HFF-Myc (cell line): ENCODE results near the gene PPP2R2B.

Experiments used
- DNase-seq: peaks from one replicate; pipeline ENCODE4 v3.0.0-alpha.2; 2011; ENCODE audit warnings: low read depth; ENCODE audit errors: extremely low read depth
- H3K4me3 ChIP-seq: replicated peaks from 2 replicates; pipeline ENCODE4 v1.5.1; 2011; ENCODE audit warnings: low read depth, mild to moderate bottlenecking, control low read depth, low read length
- TF ChIP-seq, protein P1 (sequence below): IDR thresholded peaks from 2 replicates; pipeline ENCODE4 v1.5.1; 2012; ENCODE audit warnings: mild to moderate bottlenecking, low read depth, low read length, control low read depth; ENCODE audit errors: missing control alignments

Gene PPP2R2B

DNA sequence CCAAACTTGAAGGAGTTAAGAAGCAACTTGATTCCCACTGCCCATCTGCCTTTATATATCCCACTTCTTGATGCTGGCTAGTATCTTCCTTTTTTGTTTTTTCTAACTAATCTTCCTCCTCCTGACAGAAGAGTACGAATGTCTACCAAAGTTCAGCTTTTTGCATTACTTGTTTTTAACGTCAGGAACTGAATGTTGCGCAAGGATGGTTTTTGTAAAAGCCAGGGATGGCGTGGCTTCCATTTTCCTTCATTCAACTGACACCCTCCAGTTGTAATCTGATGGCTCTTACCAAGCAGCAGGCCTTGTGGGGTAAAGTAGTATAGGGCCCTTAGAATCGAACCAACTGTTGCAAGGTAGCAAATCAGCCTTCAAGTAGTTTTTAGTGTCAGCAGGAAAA lies 291.8 kb downstream of the PPP2R2B start:
- TF ChIP-seq, protein P1, sequence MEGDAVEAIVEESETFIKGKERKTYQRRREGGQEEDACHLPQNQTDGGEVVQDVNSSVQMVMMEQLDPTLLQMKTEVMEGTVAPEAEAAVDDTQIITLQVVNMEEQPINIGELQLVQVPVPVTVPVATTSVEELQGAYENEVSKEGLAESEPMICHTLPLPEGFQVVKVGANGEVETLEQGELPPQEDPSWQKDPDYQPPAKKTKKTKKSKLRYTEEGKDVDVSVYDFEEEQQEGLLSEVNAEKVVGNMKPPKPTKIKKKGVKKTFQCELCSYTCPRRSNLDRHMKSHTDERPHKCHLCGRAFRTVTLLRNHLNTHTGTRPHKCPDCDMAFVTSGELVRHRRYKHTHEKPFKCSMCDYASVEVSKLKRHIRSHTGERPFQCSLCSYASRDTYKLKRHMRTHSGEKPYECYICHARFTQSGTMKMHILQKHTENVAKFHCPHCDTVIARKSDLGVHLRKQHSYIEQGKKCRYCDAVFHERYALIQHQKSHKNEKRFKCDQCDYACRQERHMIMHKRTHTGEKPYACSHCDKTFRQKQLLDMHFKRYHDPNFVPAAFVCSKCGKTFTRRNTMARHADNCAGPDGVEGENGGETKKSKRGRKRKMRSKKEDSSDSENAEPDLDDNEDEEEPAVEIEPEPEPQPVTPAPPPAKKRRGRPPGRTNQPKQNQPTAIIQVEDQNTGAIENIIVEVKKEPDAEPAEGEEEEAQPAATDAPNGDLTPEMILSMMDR: no peak
- no peak for DNase-seq
- no peak overlapping the region for H3K4me3 ChIP-seq

DNA sequence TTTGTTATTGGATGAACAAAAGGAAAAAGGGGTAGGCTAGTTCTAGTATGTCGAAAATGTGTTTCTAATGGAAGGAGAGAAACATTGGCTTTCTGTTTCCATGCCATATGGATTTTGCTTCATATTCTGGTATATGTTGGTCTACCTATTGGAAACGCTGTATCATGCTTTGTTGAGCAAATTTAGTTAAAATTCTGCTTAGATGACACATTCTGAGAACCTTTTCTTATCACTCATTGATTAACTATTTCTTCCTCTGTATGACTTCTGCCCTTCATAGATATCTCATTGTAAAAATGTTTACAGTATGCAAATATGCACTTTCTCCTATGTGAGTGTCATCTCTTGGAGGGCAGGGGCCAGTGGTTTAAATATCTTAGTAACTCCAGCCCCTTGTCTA lies 293.8 kb downstream of the PPP2R2B start:
- H3K4me3 ChIP-seq: no peak overlapping the region
- TF ChIP-seq, protein P1: no peak
- no peak for DNase-seq

DNA sequence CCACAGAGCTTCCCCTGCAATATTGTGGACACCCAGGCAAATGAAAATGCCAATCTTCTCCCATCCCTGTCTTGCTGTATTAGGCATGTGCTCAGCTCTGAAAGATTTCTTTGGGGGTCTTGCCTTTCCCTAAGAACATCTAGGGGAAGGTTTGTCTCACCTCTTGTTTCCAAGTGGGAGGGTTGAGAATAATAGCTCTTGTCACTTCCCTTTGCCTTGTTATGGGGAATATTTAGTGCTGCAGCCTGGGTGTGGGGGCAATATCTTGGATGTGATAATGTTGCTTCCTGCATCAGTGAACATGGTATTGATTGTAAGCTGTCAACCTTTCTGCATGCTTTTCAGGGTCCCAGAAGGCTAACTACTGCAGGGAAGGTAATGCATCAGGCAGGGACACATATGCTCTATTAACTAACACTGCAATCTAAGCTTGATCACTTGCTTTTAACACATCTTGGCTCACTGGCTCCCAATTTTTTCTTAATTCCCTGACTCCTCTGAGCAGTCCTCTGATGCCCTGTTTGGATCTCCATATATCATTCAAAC lies 296.4 kb downstream of the PPP2R2B start:
- no peak for DNase-seq
- TF ChIP-seq, protein P1: no peak
- no peak overlapping the region for H3K4me3 ChIP-seq

DNA sequence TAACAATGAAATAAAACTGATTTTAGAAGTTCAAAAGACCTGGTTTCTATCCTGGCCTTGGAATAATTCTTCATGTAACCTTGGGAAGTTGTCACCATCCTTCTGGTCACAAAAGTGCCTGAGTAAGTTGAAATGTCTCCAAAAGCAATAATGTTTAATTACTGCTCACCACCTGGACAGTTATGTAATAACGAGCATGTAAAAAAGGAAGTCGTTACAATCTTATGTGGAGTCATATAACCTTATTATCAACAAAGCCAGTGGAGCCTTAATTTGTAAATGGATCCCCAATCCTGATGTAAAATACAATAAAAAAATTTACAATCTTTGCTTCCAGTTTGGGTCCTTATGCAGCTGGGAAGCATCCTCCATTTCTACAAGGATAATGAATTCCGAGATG lies 298.3 kb downstream of the PPP2R2B start:
- TF ChIP-seq, protein P1: no peak
- no peak for DNase-seq

DNA sequence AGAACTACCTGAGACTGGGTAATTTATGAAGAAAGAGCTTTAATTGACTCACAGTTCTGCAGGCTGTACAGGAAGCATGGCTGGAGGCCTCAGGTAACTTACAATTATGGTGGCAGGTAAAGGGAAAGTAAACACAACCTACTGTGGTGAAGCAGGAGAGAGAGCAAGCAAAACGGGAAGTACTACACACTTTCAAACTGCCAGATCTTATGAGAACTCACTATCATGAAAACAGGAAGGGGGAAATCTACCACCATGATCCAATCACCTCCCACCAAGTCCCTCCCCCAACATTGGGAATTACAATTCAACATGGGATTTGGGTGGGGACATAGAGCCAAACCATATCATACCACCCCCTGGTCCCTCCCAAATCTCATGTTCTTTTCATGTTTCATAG lies 303.8 kb downstream of the PPP2R2B start:
- no peak overlapping the region for H3K4me3 ChIP-seq
- no peak for DNase-seq
- TF ChIP-seq, protein P1: no peak

More for the DNA sequence above, 298.3 kb downstream of the PPP2R2B start:
- H3K4me3 ChIP-seq: no peak overlapping the region

DNA sequence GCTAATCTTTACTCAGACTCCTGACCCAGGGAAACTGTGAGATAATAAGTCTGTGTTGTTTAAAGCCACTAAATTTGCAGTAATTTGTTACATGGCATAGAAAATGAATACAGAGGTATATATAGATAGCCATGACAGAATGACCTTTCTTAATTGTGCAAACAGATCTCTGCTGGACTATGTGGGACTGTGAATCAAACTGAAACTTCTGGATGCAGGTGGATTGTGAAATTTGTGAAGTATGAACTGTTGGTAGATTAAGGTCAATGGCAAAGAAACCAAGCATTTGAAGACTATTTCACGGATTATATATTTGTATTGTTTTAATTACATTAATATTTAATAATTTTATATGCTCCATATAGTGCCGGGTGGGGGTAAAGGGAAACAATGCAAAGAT lies 310.4 kb downstream of the PPP2R2B start:
- TF ChIP-seq, protein P1: no peak
- H3K4me3 ChIP-seq: no peak overlapping the region
- no peak for DNase-seq

DNA sequence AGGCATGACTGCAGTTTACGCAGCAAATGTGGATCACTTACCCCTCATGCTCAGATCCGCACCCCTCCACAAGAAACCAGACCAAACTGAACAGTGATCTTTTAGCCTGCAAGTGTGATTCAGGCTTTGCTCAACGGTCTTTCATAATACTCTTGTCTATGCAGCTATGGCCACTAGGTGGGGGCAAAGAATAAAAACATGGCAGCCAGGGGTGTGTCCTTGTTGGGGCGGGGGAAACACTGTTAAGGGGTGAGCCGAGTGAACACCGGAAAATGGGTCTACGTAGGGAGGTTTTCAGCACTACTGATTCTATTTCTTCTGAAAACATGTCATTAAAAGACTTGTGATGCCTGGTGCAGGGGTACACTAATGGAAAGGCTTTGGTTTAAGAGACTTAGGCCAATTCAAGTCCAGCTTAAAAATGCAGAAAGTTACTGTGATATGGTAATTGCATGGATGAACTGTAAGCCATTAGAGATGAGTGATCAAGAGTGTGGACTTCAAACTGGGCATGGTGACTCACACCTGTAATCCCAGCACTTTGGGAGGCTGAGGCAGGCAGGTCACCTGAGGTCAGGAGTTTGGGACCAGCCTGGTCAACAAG lies 312.7 kb downstream of the PPP2R2B start:
- TF ChIP-seq, protein P1: peak; percentile 60
- peak; percentile 29 for DNase-seq
- H3K4me3 ChIP-seq: no peak overlapping the region
